Hematopoietic multipotent progenitor cell treated with erythropoietin and hydrocortisone succinate and interleukin-3 and kit ligand, for 8 days (in vitro differentiated cells): Measurements from ENCODE around the gene CATSPERZ.
A peak's percentile ranks its signal among the peaks of the same experiment; 100 is the strongest.

Experiments
- DNase-seq: peaks from one replicate; pipeline ENCODE4 v3.0.0-alpha.2; 2015

CATSPERZ gene

DNA sequence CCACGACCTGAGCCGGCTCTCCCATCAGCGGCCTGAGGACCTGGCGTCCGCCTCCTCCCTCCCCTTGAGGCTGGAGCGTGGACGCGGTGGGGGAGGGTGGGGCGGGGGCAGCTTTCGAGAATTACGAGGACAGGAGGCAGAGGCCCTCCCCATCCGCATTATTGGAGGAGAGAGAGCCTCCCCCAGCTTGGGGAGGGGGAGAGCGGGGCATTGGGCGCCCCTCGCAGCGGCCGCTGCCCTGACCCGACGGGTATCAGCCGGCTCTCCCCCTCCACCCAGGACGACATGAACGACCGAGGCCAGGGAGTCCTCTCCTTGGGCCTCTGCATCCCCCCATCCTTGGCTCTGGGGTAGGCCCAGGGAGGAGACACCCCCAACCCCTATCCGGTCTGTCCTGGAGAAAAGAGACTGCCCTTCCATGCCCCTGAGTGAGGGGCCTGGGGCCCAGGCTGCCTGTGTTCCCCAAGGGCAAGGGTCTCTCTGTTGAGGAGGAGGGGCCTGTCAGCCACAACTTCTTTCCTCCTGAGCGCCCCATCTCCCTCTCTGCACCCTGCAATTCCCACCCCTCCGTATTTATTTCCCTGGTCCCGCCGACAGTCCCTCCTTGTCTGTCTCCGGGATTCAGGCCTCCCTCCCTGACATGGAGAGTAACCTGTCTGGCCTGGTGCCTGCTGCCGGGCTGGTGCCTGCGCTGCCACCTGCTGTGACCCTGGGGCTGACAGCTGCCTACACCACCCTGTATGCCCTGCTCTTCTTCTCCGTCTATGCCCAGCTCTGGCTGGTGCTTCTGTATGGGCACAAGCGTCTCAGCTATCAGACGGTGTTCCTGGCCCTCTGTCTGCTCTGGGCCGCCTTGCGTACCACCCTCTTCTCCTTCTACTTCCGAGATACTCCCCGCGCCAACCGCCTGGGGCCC, 14.0 kb upstream of the CATSPERZ start:
- DNase-seq, result peak; percentile 61

GRCh38 chr11:64286801-64287159, 13.4 kb upstream of the CATSPERZ start:
- no peak for DNase-seq

DNA sequence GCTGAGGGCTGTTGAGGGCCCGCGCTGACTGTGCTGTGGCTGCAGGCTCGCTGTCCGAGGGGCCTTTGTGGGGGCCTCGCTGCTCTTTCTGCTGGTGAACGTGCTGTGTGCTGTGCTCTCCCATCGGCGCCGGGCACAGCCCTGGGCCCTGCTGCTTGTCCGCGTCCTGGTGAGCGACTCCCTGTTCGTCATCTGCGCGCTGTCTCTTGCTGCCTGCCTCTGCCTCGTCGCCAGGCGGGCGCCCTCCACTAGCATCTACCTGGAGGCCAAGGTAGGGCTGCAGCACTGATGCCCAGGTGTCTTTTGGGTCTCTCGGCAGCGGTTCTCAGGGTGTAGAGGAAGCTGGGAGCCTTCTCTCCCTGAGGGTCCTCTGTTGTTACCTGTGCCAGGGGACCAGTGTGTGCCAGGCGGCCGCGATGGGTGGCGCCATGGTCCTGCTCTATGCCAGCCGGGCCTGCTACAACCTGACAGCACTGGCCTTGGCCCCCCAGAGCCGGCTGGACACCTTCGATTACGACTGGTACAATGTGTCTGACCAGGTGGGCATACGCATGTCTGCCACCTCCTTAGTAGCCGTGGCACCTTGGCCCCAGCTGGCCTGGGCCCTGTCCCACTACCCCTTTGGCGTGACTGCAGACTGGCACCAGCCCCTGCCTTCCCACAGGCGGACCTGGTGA, 12.3 kb upstream of the CATSPERZ start:
- DNase-seq, result no peak

DNA sequence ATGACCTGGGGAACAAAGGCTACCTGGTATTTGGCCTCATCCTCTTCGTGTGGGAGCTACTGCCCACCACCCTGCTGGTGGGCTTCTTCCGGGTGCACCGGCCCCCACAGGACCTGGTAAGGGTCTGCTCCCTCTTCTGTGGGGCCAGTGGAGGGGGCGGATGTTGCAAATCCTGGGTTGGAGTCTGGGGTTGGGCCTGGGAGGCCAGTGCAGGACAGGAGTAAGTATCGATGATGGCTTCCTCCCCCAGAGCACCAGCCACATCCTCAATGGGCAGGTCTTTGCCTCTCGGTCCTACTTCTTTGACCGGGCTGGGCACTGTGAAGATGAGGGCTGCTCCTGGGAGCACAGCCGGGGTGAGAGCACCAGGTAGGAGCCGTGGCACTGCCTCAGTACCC, 11.8 kb upstream of the CATSPERZ start:
- no peak for DNase-seq

DNA sequence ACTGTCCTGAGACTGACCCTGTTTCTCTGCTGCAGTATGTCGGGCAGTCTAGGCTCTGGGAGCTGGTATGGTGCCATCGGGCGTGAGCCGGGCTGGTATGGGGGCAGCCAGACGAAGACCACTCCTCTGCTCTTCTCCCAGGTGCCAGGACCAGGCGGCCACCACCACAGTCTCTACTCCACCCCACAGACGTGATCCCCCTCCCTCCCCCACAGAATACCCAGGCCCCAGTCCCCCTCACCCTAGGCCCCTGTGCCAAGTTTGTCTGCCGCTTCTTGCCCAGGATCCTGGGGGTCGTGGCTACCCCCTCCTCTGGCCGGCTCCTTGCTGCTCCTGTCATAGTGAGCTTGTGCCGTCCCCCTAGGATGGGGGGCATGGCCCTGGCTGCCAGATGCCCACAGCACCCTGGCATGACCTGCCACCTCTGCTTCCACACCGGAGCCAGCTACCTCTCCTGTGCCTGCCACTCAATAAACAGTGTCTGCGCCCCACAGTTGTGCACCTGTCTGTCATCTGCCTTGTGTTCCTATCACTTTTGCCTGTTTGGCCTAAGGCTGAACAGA, 11.1 kb upstream of the CATSPERZ start:
- no peak for DNase-seq

DNA sequence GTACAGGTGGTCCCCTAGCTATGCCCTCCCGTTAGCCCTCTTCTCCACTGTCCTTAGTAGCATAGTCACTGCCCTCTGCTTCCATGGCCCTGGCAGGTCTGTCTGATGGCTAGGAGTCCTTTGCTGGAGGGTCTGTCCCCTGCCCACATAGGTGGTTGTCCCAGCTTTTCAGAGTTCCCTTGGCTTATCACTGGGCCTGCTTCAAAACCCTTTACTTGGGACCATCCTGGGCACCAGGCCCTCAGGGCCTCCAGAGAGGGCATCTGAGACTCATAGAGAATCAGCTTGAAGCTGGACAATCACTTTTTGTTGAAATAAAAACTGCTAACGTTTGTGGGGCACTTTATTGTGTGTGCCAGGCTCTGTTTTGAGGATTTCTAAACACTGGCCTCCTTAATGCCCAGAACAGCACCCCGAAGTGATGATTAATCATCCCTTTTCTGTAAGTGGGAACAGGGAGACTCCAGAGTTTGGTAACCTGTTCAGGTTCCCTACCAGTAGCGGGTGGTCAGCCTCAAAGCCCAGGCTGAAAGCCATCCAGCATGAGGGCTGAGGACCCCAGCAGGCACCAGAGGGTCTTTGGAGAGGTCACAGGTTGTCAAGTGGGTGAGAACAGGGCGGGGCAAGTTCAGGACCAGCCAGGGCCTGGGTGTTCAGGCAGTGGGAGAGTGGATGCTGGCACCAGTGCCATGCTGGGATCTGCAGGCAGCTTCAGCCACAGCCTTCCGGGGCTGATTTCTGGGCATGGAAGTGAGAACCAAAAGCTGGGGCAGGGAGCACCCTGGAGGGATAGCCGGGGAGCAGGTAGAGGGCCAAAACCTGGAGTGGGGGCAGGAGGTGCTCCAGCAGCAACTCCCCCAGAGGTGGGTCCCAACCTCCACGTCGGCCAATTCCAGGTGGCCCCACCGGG, 9.6 kb upstream of the CATSPERZ start:
- no peak for DNase-seq

DNA sequence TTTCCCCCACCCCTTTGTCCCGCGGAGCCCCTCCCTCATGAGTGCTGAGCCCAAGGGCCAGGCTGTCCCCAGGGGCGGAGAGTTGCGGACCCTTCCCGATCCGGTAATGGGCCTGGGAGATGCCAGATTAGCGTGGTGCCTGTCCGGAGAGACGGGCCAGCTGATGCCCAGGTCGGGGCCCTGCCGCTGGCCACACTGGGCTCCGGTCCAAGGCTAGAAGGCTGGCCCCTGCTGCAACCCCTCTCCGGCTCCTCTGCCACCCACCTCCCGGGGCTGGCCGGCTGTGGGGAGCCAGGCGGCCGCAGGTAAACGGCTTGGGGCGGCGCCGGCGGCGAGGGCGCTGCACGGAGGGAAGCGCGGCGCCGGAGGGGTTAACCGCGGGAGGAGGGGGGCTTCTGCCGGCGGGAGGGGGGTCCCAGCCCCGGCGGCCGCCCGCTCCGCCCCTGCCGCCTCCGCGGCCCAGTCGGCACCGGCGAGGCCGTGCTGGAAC, 8.9 kb upstream of the CATSPERZ start, which contains the start of gene KCNK4:
TSS of gene KCNK4 (plus strand) at position 41 of the 490 bp plus-strand sequence. CDS start 1,717 bp downstream, outside the sequence.
- DNase-seq, result no peak

DNA sequence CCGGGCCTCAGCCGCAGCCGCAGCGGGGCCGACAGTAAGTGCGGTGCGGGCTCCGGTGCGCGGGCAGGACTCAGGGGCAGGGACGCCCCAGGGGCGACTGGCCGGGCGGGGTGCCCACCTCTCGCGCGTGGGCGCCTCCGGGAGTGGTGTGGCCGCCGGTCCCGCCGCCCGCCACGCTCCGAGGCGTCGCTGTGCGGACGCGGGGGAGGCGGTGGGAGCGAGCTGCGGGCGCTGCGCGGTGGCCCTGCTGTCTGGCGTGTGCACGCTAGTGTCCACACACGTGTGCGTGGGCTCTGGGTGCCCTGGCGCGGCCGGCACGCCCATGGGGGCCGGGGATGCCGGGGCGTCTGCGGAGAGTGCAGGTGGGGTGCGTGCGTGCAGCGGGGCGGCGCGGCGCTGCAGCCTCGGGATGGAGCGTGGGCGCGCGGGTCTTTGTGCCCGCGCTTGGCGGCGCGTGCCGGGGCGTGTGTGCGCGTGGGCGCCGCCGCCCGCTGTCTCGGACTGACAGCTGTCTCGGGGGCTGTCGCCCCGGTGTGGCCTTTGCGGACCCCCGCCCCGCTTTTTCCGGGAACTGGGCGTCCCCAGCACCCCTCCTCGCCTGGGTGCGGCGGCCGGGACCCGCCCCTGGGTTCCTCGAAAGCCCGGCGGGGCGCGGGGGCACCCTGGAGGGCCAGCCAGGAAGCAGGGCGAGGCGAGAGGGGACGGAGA, 8.3 kb upstream of the CATSPERZ start:
- no peak for DNase-seq

- no peak for DNase-seq
These were observed 7.5 kb upstream of the CATSPERZ start for GRCh38 chr11:64292460-64293254.

- no peak for DNase-seq
These were observed 5.4 kb upstream of the CATSPERZ start for GRCh38 chr11:64294774-64295173.

DNA sequence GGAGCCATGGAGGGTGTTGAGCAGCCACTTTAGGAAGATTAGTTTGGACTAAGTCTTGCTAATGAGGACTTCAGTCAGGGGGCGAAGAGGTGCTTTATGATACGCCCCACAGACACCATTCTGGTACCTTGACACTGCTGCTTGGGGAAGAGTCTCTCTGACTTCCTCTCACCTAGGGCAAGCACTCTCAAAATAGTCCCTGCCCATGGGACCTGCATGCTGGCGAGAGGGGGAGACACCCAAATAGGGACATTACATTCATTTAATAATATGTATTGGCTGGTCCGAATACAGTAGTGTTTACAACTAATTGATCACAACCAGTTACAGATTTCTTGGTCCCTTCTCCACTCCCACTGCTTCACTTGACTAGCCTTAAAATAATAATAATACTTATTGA, 4.4 kb upstream of the CATSPERZ start:
- DNase-seq, result no peak

- no peak for DNase-seq
These were observed 3.9 kb upstream of the CATSPERZ start for GRCh38 chr11:64296236-64296635.

DNA sequence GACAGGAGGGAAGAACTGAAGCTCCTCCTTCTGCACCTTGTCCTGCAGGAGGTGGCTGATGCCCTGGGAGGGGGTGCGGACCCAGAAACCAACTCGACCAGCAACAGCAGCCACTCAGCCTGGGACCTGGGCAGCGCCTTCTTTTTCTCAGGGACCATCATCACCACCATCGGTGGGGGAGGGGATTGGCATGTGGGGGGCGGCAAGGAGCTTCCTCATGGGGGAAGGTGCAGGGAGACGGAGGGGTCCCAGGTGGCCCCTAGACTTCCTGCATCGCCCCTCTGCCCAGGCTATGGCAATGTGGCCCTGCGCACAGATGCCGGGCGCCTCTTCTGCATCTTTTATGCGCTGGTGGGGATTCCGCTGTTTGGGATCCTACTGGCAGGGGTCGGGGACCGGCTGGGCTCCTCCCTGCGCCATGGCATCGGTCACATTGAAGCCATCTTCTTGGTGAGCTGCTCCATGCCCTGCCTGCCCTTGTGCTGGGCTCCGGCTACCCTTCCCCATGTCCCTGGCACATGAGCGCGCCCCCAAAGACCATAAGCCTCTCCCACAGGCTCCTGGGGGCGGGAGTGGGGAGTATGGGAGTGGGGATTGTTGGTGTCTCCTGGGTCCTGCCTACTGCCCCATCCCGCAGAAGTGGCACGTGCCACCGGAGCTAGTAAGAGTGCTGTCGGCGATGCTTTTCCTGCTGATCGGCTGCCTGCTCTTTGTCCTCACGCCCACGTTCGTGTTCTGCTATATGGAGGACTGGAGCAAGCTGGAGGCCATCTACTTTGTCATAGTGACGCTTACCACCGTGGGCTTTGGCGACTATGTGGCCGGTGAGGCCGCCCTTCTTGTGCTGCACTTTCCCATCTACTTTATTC, 3.1 kb upstream of the CATSPERZ start:
- DNase-seq, result no peak

DNA sequence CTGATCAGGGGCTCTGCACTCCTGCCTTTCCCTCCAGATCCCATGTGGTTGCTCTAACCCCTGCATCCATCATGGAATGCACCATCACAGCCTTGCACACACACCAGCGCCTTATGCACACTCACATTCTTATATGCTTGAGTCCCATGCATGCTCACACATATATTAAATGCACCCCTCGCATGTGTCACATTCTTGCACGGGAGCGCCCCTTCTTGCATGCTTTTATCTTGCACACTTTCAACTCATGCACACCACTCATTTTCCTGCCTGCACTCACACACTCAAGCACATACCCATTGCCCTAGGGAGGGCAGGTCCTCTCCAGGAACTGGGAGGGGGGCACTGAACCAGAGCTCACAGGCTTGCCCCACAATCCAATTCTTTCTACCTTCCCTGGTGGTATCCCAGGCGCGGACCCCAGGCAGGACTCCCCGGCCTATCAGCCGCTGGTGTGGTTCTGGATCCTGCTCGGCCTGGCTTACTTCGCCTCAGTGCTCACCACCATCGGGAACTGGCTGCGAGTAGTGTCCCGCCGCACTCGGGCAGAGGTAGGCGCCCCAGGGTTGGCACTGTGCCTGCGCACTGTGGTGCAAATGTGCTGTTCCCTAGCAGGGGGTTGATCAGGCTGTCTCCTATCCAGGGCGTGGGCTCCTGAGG, 2.3 kb upstream of the CATSPERZ start:
- DNase-seq, result peak; percentile 43

DNA sequence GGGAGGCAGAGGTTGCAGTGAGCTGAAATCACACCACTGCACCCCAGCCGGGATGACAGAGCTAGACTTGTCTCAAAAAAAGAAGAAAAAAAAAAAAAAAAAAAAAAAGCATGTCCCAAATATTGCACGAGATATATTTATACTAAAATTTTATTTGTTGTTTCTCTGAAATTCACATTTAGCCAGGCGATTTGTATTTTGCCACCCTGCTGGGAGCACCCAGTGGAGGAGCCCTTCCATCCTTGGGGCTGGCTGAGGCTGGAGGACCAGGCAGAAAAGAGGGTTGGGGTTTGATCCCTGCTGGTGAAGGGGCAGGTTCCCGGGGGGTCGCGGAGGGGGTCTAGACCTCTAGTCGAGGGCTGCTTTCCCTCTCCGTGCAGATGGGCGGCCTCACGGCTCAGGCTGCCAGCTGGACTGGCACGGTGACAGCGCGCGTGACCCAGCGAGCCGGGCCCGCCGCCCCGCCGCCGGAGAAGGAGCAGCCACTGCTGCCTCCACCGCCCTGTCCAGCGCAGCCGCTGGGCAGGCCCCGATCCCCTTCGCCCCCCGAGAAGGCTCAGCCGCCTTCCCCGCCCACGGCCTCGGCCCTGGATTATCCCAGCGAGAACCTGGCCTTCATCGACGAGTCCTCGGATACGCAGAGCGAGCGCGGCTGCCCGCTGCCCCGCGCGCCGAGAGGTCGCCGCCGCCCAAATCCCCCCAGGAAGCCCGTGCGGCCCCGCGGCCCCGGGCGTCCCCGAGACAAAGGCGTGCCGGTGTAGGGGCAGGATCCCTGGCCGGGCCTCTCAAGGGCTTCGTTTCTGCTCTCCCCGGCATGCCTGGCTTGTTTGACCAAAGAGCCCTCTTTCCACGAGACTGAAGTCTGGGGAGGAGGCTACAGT, 952 bp upstream of the CATSPERZ start:
- DNase-seq, result no peak

GRCh38 chr11:64303109-64304031, 3.2 kb downstream of the CATSPERZ start:
- no peak for DNase-seq

DNA sequence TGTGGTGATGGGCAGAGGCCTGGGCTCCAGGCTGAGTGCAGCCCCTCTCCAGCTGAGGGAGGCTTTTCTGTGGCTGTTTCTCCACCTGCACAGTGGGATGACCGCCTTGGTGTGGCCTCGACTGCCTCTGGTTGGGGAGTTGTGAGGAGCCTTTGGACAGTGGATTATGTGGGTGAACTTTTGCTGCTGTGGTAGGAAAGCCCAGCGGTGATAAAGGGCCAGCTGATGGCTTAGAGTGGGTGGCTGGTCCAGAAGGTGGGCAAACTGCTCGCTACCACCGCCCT, 3.8 kb downstream of the CATSPERZ start:
- no peak for DNase-seq
